GM18858 (cell line): ENCODE results near the gene CAND2.
"Not testable (repeated sequence)": the region's sequence is repeated elsewhere in the genome, so short reads cannot be mapped to it uniquely, and the experiment has no call there.

Experiments
- ATAC-seq: cut with Tn5 transposase; IDR thresholded peaks from one replicate; pipeline ENCODE4 v1.9.1; 2021; ENCODE audit not compliant: unreplicated experiment

The CAND2 gene

DNA sequence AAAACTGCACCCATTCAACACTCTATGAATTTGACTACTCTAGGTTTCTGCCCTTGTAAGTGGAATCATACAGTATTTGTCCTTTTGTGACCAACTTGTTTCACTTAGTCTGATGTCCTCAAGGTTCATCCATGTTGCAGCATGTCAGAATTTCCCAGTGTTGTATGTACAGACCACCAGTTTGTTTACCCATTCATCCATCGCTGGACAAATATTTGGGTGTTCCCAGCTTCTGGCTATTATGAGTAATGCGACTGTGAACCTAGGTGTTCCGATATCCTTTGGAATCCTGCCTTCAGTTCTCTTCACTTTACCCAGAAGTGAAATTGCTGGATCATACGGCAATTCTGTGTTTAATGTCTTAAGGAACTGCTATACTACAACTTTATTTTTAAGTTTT, 32.3 kb downstream of the CAND2 start:
- ATAC-seq, result no peak

DNA sequence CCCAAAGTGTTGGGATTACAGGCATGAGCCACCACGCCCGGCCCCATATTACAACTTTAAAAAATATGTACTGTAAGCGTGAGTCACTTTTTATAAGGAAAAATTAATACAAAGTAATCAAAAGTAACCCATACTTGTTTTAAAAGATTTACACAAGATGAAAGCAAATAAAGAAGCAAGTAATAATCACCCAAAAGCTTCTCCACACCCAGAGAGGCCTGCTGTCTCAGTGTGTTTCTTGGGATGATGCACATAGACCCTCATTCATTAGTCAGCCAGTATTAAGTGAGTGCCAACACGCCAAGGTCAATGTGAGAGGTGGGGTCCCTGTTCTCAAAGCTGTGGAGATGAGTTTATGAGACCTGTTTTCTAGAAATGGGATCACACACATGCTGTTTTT, 32.9 kb downstream of the CAND2 start:
- ATAC-seq, result no peak

DNA sequence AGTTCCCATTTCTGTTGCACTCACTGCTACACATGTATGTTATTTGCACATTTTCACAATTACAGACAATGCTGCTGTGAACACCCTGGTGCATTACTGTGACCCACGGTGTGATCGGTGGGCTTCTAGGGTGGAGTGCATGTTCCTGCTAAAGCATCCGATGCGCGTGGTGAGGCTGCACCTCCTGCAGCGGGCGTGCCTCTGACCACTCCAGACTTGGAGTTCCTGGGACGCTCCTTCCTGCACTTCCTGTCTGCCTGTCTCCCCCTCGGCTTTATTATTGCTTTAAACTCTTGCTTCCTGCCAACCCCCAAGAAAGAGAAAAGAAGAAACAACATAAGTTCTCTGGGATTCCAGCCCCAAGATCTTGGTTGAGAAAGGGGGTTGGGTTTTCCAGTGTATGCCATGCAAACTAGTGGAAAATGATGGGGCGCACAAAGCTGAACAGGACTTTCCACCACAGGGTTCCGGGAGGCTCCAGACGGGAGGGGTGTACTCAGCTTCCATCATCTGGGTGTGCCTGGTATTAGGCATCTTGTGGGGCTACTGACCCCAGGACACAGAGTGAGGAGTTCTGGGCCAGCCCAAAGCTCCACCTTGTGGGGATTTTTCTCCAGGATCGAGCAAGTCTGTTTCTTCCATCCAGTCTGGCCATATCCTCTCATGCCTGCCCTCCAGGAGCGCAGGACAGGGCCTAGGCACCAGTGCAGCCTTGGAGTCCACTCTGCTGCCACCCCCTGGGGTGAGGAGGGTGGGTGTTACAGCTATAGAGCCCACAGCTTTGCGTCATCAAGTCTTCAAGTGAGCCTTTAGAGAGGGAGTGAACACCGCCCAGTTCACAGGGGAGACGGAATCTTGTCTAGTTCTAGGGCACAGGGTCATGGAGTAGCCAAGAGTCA, 33.7 kb downstream of the CAND2 start:
- ATAC-seq, result no peak

- ATAC-seq, result no peak
Observed at GRCh38 chr3:12830785-12831156, 34.3 kb downstream of the CAND2 start.

DNA sequence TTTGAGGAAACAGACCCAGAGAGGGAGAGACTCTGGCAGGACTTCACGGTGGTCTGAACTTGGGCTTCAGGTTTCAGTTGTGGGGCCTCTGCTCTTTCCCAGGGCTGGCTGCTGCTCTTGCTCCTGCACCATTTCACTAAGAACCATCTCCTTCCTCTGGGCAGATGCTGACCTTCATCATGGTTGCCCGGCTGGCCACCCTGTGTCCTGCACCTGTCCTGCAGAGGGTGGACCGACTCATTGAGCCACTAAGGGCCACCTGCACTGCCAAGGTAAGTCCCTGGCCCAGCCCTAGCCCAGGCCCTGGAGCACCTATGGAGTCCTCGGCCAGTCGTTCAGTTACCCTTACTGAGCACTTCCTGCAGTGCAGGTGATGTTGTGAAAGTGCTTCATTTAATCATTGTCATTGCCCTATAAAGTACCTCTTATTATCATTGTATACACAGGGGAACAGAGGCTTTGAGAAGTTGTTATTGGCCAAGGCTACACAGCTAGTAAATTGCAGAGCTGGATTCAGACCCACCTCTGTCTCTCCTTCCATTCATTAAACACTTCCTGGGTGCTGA, 34.9 kb downstream of the CAND2 start:
- ATAC-seq, result no peak

- ATAC-seq, result no peak
Observed at GRCh38 chr3:12832350-12833221, 36.1 kb downstream of the CAND2 start.

DNA sequence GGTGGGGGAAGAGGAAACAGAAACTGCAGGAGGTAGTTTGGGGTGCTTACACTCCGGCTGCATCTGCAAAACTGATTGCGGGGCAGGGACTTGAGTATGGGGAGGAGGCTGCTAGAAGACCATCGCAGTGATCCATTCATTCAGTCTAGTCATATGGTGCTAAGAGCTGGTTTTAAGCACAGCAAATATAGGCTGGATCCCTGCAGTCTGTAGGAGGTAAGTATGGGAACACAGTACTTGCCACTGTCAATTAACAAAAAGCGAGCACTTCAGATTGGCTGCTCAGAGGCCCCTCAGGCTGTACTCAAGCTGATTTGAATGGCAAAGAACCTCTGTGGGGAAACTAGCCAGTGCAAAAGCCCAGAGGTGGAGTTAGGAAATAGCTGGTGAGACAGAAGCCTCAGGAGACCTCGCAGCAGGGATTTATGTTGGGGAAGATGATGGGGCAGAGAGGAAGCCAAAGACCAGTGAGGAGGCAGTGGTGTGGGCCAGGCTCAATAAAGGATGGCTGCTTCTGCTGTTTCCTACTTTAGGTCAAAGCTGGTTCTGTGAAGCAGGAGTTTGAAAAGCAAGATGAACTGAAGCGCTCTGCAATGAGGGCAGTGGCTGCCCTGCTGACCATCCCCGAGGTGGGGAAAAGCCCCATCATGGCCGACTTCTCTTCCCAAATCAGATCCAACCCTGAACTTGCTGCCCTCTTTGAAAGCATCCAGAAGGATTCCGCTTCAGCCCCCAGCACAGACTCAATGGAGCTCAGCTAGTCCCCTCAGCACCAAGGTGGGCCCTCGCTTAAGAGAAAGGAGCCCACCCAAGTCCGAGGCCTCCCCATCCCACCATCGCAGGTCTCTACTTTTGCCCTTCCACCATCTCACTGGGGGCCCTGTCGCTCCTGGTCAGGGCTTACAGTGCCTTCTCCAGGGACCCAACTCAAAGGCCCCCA, 37.0 kb downstream of the CAND2 start:
- ATAC-seq, result no peak

DNA sequence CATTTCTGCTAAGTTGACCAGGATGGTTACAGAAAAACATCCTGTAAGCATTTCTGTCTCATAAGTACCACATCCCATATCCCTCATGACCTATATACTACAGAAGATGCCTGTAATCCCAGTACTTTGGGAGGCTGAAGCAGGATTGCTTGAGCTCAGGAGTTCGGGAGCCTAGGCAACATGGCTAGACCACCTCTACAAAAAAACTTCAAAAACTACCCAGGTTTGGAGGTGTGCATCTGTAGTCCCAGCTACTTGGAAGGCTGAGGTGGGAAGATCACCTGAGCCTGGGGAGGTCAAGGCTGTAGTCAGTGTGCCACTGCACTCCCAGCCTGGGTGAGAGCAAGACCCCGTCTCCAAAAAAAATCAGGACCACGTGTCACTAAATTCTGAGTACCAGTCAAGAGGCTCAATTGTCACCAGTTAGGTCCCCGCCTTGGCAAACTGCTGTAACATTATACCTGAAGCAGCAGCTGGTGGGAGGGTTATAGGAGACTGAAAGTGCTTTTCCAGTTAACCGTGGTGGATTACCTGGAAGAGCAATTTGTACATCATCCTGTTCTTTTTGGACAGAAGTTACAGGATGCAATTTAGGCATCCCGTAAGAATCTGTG, 38.7 kb downstream of the CAND2 start:
- ATAC-seq, result no peak

GRCh38 chr3:12837295-12837986, 41.0 kb downstream of the CAND2 start:
- no peak for ATAC-seq

DNA sequence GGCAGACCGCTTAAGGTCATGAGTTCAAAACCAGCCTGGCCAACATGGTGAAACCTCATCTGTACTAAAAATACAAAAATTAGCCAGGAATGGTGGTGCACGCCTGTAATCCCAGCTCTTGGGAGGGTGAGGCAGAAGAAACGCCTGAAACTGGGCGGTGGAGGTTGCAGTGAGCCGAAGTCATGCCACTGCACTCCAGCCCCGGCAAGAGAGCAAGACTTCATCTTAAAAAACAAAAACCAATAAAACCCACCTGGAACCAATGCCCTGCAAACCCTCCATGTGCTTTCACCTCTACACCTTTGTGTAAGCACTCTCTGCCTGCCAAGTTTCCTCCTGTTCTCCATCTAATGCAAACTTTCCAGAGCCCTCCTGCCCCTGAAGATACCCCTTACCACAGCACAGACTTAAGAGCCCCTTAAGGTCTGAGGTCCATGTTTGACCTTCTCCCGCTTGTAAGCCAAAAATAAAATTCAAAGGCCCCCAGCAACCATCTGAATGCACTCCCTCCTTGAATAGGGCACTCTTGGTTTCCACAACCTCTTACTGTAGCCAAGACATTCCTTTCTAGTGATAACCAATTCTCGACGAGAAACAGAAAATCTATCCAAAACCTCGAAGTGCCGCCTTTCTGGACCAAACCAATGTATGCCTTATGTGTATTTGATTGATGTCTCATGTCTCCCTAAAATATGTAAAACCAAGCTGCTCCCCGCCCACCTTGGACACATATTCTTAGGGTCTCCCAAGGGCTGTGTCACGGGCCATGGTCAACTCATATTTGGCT, 41.9 kb downstream of the CAND2 start:
- ATAC-seq, result no peak

DNA sequence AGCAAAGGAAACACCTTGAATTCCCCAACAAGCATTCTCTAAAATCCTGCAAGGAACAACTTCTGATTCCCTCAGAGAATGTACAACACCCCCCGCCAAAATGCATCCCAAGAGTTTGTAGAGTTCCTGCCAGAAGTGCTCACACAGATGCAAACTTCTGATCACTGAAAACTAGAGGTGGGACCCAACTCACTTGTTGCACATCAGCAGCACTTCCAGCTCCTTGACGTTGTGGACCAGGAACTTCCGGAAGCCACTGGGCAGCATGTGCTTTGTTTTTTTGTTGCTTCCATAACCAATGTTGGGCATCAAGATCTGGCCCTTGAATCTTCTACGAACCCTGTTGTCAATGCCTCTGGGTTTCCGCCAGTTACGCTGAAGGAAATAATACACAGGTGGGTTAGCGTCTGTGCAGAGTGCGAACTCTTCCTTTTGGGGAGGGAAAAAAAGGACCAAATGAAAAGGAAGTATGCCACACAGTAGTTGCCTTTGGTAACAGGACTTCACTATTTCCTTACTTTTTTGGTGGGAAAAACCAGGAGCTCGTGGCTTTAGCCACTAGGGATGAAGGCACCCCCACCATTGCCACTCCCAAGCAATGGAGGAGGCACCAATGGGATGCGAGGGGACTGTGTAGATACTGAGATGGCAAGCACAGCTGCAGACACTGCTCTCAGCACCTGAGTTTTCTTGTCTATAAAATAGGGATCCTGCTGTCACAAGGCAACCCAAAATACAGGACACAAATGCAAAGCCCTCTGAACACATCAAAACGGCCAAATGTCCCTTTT, 42.9 kb downstream of the CAND2 start:
- no peak for ATAC-seq

DNA sequence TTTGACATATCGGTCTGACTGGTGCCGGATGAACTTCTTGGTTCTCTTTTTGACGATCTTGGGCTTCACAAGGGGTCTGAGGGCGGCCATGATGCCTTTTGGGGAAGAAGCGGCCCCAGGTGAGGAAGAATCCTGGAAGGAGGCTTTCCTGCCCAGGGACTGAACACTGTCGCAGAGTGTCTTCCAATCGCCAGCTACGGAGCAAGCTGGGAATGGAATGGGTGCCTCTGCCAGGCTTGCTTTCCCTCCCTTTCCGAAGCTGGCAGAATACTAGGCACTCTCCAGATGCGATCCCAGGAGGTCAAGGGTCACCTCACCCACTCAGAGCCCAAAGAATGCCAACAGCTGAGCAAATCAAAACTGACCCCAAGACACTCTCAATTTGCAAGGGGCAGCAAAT, 43.7 kb downstream of the CAND2 start:
- ATAC-seq, result not testable (repeated sequence)

DNA sequence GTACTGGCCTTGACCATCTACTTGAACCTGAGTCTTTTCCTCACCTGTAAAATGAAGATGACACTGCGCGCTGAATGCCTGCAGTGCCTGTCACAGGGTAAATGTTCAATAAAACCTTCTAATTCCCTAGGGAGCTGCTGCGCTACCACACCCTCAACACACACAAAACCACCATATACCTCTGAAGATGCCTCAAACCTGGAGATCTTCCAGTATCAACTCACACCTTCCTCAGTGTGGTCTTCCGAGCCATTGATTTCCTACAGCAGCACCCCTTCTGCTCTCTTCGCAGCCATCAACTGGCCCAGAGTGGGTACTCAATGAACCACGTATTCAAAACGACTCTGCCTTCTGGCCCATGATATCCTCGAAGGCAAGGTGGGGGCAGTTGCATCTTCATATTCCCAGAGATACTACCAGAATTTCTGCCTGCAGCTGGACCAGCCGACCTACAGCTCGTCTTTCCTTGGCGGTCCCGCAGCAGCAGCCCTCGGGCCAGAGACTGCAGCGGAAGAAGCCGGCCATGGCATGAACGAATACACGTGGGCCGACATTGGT, 44.2 kb downstream of the CAND2 start:
- ATAC-seq, result peak; percentile 13

DNA sequence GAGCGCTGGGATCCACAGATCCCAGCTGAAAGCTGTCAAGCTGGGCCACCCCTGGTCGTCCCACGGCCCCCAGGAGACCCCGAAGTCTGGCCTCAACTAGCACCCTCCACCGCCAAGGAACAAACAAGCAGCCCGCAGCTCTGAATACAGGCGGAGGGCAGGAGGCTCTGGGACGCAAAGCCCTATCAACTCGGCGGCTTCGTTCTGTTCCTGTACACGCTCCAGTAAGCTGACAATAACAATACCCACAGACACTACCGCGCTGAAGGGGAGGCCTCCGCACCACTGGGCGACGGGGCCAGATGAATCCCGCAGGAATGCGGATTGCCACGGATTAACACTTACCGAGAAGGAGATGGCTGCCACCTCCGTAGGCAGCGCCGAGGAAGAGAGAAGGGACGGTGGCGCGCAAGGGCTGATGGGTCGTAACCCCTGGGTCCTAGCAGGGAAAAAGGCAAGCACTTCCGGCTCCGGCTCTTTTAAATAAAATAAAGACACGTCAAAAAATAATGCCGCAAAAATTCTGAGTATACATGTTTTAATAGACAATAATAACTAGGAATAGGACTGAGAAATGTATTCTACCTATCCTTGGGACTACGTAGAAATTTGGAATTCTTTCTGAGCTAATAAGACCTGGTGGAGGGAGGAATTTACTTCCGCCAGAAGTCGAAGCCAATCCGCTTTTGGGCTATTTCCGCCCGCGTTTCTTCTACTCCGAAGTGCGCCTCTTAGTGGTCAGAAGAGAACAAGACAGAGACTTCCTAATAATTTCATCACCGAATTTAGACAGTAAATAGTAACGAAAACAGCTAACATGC, 44.9 kb downstream of the CAND2 start, which contains the start of gene RPL32:
Gene RPL32 (minus strand): TSS at position 417 of the 821 bp plus-strand sequence. CDS start 1,328 bp downstream, outside the sequence.
- ATAC-seq, result peak; percentile 66

DNA sequence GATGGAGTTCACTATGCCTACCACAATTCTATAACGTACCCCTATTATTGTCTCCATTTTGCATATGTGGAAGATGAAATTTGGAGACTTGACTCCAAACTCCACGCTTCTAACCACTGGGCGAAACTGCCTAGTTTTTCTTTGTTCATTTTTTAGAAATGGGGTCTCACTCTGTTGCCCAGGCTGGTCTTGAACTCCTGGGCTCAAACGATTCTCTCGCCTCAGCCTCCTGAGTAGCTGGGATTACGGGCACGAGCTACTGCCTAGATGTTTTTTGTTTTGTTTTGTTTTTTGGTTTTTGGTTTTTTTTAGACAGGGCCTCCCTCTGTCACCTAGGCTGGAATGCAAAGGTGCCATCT, 45.5 kb downstream of the CAND2 start:
- ATAC-seq, result no peak

DNA sequence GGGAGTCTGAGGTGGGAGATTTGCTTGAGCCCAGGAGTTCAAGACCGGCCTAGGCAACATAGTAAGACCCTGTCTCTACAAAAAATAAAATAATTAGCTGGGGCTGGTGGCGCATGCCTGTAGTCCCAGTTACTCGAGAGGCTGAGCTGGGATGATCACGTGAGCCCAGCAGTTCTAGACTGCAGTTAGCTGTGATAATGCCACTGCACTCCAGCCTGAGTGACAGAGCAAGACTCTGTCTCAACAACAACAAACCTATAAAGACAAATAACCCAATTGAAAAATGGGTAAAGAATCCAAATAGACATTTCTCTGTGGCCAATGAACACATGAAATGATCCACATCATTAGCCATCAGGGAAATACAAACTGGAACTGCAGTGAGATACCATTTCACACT, 46.0 kb downstream of the CAND2 start:
- no peak for ATAC-seq

DNA sequence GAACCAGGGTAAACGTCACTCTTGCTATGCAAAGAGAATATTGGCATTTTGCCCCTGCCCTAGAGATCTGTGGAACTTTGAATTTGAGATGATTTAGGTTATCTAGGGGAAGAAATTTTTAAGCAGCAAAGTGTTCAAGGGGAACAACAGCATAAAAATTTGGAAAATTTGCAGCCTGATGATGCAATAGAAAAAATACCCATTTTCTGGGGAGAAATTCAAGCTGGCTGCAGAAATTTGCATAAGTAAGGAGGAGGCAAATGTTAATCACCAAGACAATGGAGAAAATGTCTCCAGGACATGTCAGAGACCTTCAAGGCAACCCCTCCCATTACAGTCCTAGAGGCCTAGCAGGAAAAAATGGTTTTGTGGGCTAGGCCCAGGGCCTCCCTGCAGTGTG, 49.3 kb downstream of the CAND2 start:
- ATAC-seq, result no peak
